SJCRH30 (cell line): ENCODE results near the gene SHCBP1. TPM values are rescaled to one million over a fixed set of nuclear protein-coding genes. Genes with fewer than 3 reads are reported as not detected.
"Not testable (repeated sequence)": the region's sequence is repeated elsewhere in the genome, so short reads cannot be mapped to it uniquely, and the experiment has no call there.

Experiments
- DNase-seq, 2 experiments: peaks; one replicate each; pipeline ENCODE4 v3.0.0-alpha.2; 2015 to 2020
- H3K27ac ChIP-seq: fragments of 250-450 bp; sonication (Bioruptor Pico); 2 replicates; pipeline ENCODE4 v1.5.1; 2020; ENCODE audit warnings: mild to moderate bottlenecking, moderate library complexity
- H3K27me3 ChIP-seq: fragments of 250-450 bp; sonication (Bioruptor Pico); 2 replicates; pipeline ENCODE4 v1.5.1; 2020; ENCODE audit warnings: mild to moderate bottlenecking, moderate library complexity
- H3K36me3 ChIP-seq: fragments of 250-450 bp; sonication (Bioruptor Pico); 2 replicates; pipeline ENCODE4 v1.5.1; 2020; ENCODE audit warnings: mild to moderate bottlenecking, moderate library complexity
- H3K4me1 ChIP-seq: fragments of 250-450 bp; sonication (Bioruptor Pico); 2 replicates; pipeline ENCODE4 v1.5.1; 2020; ENCODE audit warnings: mild to moderate bottlenecking, moderate library complexity
- H3K4me3 ChIP-seq: fragments of 250-450 bp; sonication (Bioruptor Pico); 2 replicates; pipeline ENCODE4 v1.5.1; 2020; ENCODE audit warnings: mild to moderate bottlenecking, moderate library complexity
- H3K9me3 ChIP-seq: fragments of 250-450 bp; sonication (Bioruptor Pico); replicated peaks from 2 replicates; pipeline ENCODE4 v1.5.1; 2020; ENCODE audit warnings: mild to moderate bottlenecking, moderate library complexity
- total RNA-seq: library from RNA; depleted of rRNA; stranded (reverse); fragments of >200 nt; shearing (Covaris generic); gene quantifications from 2 replicates; pipeline ENCODE4 v1.2.3, GENCODE V29; 2014; rRNA removed

SHCBP1 gene
- total RNA-seq, 1 experiment from 2014 or later, result 52.1 TPM

DNA sequence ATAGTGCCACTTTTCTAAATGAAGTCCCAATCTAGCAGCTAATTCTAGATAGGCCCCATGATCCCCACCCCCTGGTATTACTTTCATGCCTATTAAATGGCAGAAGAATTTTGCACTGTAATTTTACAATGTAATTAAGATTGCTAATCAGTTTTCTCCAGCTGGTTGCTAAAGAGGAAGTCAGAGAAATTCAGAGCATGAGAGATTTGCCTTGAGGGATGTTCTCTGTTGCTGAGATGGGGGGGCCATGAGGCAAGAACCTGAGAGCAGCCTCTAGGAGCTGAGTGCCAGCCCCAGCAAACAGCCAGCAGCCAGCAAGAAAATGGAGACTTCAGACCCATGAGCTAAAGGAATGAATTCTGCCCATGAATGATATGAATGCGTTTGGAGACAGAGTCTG is 38.9 kb downstream of the SHCBP1 start:
- Histone ChIP-seq H3K9me3 (peaks cover 6% of the 10 kb centered on the region; the same call in 1 of the 2 replicates), H3K4me3 (no peak overlapping the region), H3K36me3 (peaks cover 71% of the 10 kb centered on the region), H3K27me3 (no peaks in the 10 kb centered on the region), H3K27ac (no peak overlapping the region), H3K4me1 (no peaks in the 10 kb centered on the region; the same call in 1 of the 2 replicates)
- no peak for DNase-seq

DNA sequence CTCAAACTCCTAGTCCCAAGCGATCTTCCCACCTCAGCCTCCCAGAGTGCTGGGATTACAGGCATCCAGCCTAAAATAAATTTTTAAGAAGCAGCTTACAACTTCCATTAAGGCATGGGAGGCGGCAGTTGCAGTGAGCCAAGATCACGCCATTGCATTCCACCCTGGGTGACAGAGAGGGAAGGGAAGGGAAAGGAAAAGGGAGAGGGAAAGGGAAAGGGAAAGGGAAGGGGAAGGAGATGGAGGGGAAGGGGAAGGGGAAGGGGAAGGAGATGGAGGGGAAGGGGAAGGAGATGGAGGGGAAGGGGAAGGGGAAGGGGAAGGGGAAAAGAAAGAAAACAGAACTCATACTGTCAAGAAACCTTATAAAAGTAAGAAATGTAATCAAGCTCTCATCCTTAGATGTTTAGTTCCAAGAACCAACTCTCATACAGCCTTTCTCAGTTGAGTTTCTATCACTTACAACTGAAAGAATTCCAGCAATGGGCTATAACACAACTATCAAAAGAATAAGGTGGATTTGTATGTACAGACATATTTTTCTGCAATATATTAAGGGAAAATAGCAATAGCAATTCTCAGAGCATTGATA is 43.1 kb downstream of the SHCBP1 start:
- H3K4me3 ChIP-seq, result no peak overlapping the region
- H3K9me3 ChIP-seq, result no peaks in the 10 kb centered on the region
- H3K4me1 ChIP-seq, result no peaks in the 10 kb centered on the region; the same call in 1 of the 2 replicates
- H3K27ac ChIP-seq, result no peak overlapping the region
- H3K27me3 ChIP-seq, result no peaks in the 10 kb centered on the region
- DNase-seq, result no peak
- H3K36me3 ChIP-seq, result peaks cover 30% of the 10 kb centered on the region

GRCh38 chr16:46573834-46574159 is 47.4 kb downstream of the SHCBP1 start:
- DNase-seq, result no peak
- peak overlapping the region; percentile 35 for H3K27ac ChIP-seq

DNA sequence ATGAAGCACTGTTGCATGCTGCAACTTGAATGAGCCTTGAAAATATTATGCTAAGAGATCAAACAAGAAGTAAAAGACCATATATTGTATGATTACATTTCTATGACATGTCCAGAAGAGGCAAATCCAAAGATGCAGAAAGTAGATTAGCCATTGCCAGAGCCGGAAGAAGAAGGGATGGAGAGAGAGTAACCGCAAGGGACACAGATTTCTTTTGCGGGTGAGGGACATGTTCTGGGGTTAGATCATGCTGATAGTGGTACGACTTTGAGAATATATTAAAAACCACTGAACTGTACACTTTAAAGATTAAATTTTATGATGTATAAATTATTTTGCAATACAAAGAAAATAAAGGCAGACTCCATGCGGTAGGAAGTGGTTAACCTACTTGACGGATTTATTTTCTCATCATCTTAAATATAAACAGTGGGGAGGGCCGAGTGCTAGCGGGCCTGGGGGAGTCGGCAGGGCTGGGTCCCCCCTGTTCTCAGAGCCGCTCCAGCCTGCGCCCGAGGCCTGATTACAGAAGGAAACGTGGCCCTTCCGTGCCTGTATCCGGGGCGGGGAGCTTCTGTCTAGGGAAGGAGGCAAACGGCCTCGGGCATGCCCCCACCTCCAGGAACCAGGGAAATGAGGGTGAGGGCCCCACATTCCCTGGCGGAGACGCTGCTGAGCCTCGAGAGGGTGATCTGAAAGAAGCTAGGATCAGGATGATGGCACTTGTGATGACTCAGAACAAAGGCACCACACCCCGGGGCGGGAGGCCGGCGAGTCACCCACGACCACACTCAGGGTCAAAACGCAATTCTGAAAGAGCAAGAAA is 48.0 kb downstream of the SHCBP1 start:
- no peaks in the 10 kb centered on the region for H3K27me3 ChIP-seq
- no peaks in the 10 kb centered on the region; the same call in 1 of the 2 replicates for H3K36me3 ChIP-seq
- H3K9me3 ChIP-seq, result no peaks in the 10 kb centered on the region
- H3K27ac ChIP-seq, result peak overlapping the region; percentile 35
- H3K4me3 ChIP-seq, result peak overlapping the region; percentile 39
- peak; percentile 51 to 54 for DNase-seq
- H3K4me1 ChIP-seq, result no peaks in the 10 kb centered on the region; the same call in 1 of the 2 replicates

More at GRCh38 chr16:46573834-46574159, 47.4 kb downstream of the SHCBP1 start:
- Histone ChIP-seq H3K4me3 (peak overlapping the region; percentile 39), H3K27me3 (no peaks in the 10 kb centered on the region), H3K36me3 (peaks cover 4% of the 10 kb centered on the region; the same call in 1 of the 2 replicates), H3K4me1 (no peaks in the 10 kb centered on the region; the same call in 1 of the 2 replicates), H3K9me3 (no peaks in the 10 kb centered on the region)

GRCh38 chr16:46569231-46569735 is 51.9 kb downstream of the SHCBP1 start:
- DNase-seq, result no peak
- no peaks in the 10 kb centered on the region for H3K9me3 ChIP-seq
- no peaks in the 10 kb centered on the region for H3K27me3 ChIP-seq
- no peaks in the 10 kb centered on the region for H3K36me3 ChIP-seq
- H3K4me1 ChIP-seq, result no peaks in the 10 kb centered on the region; the same call in 1 of the 2 replicates
- no peak overlapping the region for H3K4me3 ChIP-seq
- H3K27ac ChIP-seq, result no peak overlapping the region

GRCh38 chr16:46568472-46569230 is 52.5 kb downstream of the SHCBP1 start:
- Histone ChIP-seq H3K27ac (no peak overlapping the region), H3K4me1 (no peaks in the 10 kb centered on the region; the same call in 1 of the 2 replicates), H3K4me3 (no peak overlapping the region), H3K9me3 (no peaks in the 10 kb centered on the region), H3K27me3 (no peaks in the 10 kb centered on the region; the same call in 1 of the 2 replicates), H3K36me3 (no peaks in the 10 kb centered on the region)
- no peak for DNase-seq

- Histone ChIP-seq H3K36me3 (no peaks in the 10 kb centered on the region), H3K27ac (no peak overlapping the region), H3K9me3 (no peaks in the 10 kb centered on the region), H3K4me3 (no peak overlapping the region), H3K27me3 (no peaks in the 10 kb centered on the region; the same call in 1 of the 2 replicates), H3K4me1 (no peaks in the 10 kb centered on the region)
- DNase-seq, result no peak
Observed at GRCh38 chr16:46562979-46563378, 58.2 kb downstream of the SHCBP1 start.

- H3K4me3 ChIP-seq, result no peak overlapping the region
- no peaks in the 10 kb centered on the region for H3K36me3 ChIP-seq
- H3K27ac ChIP-seq, result no peak overlapping the region
- H3K4me1 ChIP-seq, result no peaks in the 10 kb centered on the region
- no peak for DNase-seq
- no peaks in the 10 kb centered on the region for H3K9me3 ChIP-seq
- no peaks in the 10 kb centered on the region for H3K27me3 ChIP-seq
Observed at GRCh38 chr16:46558018-46558417, 63.2 kb downstream of the SHCBP1 start.

DNA sequence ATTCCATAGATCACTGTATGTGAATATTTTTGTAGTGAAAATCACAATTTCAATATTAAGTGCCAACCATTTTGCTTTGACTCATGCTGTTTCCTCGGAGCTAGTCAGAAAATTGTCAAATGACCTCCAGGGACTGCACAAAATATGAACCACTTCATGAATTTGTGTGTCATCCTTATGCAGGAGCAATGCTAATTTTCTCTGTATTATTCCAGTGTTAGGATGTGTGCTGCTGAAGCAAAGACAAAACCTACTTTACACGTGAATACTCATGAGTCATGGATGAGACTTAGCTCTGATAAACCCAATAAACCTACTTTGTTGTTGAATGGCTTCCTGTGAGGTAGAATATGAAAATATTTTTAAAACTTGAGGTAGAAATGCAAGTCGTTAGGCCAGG is 65.2 kb downstream of the SHCBP1 start:
- Histone ChIP-seq H3K36me3 (no peaks in the 10 kb centered on the region), H3K9me3 (no peaks in the 10 kb centered on the region), H3K27me3 (no peaks in the 10 kb centered on the region), H3K4me3 (no peak overlapping the region), H3K4me1 (no peaks in the 10 kb centered on the region), H3K27ac (no peak overlapping the region)
- DNase-seq, result no peak

DNA sequence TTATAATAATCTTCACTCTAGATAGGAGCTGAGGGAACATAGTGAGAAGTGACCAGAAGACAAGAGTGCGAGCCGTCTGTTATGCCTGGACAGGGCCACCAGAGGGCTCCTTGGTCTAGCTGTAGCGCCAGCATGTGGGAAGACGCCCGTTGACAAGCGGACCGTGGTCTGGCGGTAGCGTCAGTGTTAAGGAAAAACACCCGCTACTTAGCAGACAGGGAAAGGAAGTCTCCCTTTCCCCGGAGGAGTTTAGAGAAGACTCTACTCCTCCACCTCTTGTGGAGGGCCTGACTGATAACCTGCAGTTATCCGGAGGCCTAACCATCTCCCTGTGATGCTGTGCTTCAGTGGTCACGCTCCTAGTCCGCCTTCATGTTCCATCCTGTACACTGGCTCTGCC is 66.7 kb downstream of the SHCBP1 start:
- H3K4me1 ChIP-seq, H3K27me3 ChIP-seq, H3K36me3 ChIP-seq, H3K9me3 ChIP-seq, H3K27ac ChIP-seq: not testable (repeated sequence)
- peak overlapping the region; percentile 41 for H3K4me3 ChIP-seq
- DNase-seq, result peak; percentile 78 to 87

DNA sequence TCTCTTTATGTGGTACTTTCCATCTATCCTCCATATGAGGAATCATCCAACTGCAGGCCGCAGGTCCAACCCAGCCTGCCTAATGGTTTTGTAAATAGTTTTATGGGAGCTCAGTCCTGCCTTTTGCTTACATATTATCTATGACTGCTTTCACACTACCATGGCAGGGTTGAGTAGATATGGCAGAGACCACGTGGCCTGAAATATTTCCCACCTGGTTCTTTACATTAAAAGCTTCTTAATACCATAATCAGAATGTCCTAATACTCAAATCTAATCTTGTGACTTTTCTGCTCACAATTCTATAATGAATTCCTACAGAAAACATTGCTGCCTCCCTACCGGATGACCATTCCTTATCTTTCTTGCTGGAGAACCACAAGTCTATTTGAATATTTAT is 71.7 kb downstream of the SHCBP1 start:
- Histone ChIP-seq H3K4me1 (no peaks in the 10 kb centered on the region), H3K36me3 (no peaks in the 10 kb centered on the region), H3K9me3 (no peaks in the 10 kb centered on the region), H3K27ac (no peak overlapping the region), H3K27me3 (no peaks in the 10 kb centered on the region), H3K4me3 (no peak overlapping the region)
- DNase-seq, result no peak

Other genes with a start within 250 kb of the SHCBP1 start
- 97.8 and 99.8 TPM in 2 replicates for gene VPS35, start 67.8 kb upstream of the SHCBP1 start, total RNA-seq
- 75.4 and 77.1 TPM in 2 replicates for gene ORC6, start 68.3 kb upstream of the SHCBP1 start, total RNA-seq
- gene MYLK3, start 127.0 kb upstream of the SHCBP1 start, total RNA-seq, result 0.25 and 0.26 TPM in 2 replicates
- gene C16orf87, start 209.8 kb upstream of the SHCBP1 start, total RNA-seq, result 24.3 and 32.5 TPM in 2 replicates